Hepatic stellate cell (primary cell): ENCODE data around the gene CAMK2D.

Source experiments
- DNase-seq: peaks from one replicate; pipeline ENCODE4 v3.0.0; 2011; ENCODE audit warnings: low spot score

CAMK2D gene

DNA sequence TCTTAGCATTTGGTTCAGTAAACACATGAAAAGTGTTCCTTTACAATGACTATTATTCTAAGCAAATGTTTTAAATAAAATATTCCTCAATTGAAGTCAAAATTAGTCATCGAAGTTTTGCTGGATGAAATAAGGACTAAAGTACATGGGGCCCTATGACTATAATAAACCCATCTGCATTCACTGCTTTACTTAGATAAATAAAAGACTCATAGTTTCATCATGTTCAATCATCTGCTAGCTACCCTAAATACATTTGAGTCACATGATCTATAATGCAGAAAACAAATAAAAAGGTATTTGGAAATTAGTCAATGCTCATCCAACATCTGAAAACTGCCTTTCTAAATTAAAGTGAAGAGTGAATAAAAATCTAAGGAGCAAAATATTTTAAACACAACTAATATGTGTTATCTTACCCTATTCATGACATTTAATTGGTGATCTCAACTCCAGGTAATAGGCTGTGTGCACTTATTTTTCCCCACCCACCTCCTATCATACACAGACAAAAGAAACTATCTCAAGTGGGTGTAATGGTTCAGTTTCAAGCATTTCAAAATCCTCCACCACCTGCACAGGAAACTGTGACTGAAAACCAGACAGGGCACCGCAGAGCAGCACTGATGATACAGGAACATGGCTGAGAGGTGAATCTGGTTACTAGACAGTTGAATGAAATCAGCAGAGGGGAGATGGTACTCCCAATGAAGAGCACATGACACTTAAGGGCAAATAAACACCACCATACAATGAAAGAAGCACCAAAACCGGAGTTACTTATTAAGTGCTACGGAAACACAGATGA is 78.6 kb downstream of the CAMK2D start:
- no peak for DNase-seq

DNA sequence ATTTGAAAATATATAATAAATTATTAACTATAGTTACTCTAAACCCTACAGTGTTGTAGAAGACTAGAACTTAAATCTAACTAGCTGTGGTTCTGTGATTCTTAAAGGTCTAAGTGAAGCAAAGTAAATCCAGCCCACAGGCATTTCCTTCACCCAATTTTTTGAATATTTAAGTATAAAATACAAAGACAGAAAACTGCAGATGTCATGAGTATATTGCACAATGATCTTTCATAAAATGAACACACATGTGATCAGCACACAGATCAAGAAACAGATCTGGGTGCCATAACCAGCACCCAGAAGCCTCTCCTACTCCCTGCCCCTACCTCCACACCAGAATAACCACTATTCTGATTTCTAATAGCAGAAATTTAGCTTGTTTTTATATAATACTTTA is 82.9 kb downstream of the CAMK2D start:
- no peak for DNase-seq

DNA sequence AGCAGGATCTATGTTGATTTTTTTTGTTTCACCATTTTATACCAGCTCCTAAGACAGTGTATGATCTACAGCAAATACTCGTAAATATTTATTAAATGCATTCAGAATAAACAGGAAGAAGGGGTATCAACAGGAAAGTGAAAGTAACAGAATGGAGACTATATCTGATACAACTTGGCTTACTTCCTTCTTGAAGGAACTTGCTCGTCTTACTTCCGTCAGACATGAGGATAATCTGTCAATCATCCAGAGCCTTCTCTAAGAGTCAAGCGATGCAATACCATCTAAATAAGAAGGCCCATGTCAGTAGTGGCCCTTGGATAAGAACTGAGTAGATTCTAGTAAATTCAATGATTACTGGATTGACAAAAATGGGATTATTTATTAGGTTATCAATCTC is 84.2 kb downstream of the CAMK2D start:
- DNase-seq: no peak

DNA sequence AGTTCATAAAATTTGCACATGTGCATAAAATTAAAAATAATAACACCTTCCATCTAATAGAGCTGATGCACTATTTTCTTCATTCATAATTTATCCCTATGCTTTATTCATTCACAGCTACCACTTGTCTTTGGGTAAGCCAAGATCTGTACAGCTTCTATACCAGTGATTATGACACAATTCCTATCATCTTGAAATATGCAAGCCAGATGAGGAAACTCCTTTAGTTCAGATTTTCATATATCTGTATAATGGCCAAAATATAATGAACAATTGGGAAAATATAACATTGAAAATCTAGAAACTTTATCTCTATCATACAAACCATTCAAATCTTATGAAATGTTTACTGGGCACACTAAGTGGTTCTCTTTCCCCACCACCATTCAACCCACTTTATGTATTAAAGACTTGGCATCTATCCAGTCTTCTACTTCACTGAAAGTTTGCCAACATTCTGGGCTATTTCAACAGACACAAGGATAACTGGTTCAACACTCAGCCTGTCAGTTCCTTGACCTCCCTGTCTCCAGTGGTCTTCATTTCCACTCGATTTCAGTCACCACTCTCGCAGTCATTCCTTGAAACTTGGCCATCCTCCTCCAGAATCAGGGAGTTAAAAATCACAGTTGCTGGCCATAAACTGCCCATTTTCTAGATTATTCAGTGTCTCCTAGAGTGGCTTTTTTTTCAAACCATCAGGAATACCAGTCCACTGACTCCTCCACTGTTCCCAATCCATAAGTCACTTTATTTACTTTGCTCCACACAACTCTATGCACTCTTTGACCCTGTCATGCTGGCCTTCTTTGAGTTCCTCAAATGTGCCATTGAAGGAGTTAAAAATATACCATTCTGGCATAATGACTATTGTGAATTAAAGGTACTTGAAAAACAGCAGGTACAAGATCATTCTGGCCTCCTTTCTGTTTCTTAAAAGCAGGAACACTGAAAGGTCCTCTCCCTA is 85.5 kb downstream of the CAMK2D start:
- DNase-seq: no peak

DNA sequence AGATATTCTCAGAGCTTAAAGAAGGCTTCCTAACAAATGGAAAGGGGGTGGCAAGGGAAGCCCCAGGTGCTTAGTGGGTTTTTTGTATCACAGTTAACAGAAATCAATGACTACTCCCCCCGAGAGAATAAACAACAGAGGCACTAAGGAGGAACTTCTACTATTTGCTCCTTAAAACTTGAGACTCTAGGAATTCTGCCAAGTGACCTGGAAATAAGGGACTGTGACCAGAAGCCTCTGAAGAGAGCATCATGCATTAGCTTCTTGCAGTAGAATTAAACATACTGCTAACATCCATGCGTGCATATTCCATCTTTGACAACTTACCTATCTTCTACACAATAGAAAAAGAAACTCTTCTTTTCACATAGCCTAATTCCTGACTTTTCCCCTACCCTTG is 86.8 kb downstream of the CAMK2D start:
- no peak for DNase-seq

DNA sequence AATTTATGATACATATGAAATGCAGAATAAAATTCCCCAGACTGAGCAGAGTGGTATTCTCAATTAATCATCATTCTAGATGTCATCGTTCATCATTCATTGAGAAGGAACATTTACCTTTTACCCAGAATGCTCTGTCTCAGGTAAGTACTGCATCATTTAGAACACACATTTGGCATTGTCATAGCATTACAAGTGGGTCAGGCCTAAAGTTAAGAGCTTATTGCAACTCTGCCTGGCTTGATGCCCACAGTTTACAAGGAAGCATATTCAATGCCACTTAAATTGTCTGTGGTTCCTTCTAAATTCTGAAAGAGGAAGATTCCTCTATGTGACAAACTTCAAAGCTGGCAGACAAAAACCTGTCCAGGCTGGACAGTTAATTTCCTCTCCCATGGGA is 87.3 kb downstream of the CAMK2D start:
- no peak for DNase-seq

DNA sequence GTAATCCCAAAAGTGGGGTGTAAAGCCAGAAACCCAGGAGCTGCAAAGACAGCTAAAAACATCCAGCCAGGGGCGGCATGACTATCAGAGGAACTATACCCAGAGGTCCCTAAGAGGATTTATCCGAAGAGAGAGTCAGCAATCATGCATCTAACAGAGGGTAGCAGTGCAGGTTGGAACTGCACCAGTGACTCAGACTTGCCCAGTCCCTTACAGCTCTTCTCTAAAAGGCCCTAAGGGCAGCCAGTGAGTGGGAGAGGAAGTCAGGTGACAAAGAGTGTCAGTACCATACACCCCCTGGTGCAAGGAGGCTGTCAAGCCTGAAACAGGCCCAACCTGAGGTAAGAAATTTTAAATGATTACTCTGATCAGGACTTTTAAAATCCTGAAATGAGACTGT is 88.1 kb downstream of the CAMK2D start:
- no peak for DNase-seq

DNA sequence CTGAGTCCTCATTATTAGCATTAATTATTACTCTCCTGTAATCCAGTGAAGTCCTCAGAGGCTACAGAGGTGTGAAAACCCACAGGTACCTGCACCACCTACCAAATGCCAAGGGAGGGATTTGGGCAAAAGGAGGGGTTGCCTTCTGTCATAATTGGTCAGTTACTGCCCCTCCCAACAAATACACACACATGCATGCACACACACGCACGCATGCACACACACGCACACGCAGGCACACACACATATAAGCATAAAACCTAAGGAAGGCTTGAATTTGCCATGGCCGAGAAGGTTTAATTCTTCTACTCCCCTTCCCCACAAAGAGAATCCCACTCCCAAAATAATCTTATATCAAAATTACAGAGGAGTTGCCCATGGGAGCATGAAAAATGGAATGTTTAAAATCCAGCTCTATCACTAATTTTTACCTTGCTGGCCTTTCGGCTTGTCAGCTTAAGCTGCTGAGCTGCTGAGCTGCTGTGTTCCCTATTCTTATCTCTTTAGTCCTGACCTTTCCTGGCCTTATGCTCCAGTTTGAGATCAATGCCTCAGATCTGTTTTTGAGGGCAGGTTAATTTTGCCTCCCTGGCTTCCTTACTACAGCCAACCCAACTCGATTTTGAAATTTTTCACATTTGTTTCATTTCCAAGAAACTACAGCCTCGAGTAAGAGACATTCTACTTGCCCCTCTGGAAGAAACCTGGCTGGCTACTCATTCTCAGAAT is 95.0 kb downstream of the CAMK2D start:
- DNase-seq: no peak

DNA sequence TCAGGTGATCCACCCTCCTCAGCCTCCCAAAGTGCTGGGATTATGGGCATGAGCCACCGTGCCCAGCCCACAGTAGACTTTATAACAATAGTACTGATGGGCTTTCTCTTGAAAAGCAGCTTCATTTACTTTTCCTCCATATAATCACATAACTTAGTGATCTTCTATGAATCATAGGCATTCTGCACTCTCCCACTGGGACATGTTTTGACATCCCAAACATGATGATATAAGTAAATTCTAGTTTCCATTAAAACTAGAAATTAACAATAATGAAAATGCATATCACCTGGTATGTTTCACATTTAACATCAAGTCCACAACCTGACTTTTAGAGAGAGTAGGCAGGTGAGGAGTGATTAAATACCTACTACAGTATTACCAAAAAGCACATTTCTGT is 96.5 kb downstream of the CAMK2D start:
- no peak for DNase-seq

DNA sequence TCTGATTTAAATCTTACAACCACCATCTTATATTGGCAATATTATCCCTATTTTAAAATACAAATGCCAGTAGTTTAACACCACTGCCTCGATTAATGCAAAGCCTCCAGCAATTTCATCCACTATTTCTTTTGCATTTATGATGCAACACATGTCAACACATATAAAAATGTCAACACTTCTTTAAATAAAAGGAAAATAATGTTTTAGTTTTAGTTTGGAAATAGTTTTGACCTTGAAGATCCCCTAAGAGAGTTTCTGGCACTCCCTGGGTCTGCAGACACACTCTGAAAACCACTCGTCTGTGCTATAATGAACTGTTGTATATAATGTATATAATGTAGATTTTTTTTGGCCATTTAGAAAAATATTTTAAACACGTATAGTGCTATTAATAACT is 99.0 kb downstream of the CAMK2D start:
- DNase-seq: no peak

DNA sequence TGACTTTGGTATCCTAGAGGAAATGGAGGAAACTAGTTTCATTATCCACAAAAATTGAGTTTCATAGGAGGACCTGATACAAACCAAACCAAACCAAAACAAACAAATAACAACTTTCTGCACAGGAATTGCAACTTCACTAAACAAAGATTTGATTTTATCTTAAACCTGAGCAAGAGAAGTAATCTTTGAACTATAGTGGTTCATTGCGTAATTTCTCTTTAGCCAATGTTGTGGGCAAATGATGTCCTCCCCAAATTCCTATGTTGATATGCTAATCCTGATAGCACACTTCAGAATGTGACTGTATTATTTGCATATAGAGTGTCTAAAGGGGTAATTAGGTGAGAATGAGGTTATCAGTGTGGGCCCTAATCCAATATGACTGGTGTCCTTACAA is 102.4 kb downstream of the CAMK2D start:
- no peak for DNase-seq

DNA sequence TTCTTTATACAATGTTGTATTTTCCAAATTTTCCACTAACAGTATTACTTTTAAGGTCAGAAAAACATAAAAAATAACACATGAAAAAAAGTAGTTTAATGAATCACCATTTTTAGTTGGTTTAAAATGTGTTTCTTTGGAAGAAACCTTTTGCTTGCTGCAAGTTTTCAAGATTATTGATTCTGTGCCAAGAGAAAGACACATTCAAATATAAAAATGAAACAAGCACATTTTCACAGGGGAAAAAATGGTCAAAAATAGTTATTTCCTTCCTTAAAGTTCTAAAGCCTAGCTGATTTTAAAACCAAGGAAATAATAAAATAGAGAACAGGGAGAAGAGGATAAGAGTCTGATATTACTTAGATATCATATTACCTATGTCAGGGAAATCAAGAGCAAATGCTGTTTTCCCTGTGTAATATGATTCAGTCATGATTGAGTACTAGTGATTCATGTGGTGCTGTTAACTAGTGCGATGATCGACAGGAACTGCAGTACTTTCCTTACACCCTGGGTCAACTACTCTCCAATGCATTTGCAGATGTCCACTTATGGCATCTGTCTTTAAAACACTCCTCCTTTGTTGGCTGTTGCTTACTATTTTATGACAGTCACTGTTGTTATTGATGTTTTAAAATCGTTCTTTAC is 103.8 kb downstream of the CAMK2D start:
- no peak for DNase-seq

DNA sequence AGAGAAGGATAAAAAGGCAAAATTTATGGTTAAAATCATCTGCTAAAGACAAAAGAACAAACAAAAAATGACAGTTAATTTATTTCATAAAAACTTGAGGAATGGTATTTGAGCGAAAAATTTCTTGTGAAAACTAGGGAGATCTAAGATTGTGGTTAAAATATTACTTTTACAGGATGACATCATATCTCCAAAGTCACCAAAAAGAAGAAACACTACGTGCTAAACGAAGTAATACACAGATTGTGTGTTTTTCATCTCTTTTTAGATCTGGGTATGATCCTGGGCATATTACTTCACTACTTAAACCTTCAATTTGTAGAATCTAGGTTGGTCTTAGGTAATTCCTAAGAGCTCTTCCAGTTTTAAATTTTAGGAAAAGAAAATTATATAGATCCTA is 107.7 kb downstream of the CAMK2D start:
- no peak for DNase-seq

DNA sequence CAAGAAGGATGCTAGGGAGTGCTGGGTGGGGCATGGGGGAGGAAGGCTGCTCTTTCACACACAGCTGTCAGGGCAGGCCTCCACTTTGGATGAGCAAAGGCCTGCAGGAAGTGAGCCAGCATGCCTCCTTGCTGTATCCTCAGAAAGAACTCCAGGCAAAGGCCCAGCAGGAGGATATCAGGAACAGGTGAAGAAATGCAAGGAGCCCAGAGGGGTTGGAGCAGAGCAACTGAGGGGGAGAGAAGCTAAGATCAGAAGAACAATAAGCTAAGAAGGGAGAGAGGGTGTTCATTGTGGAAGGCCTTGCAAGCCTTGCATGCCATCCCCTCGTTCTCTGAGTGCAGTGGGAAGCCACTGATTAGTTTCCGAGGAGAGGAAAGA is 115.1 kb downstream of the CAMK2D start:
- no peak for DNase-seq

DNA sequence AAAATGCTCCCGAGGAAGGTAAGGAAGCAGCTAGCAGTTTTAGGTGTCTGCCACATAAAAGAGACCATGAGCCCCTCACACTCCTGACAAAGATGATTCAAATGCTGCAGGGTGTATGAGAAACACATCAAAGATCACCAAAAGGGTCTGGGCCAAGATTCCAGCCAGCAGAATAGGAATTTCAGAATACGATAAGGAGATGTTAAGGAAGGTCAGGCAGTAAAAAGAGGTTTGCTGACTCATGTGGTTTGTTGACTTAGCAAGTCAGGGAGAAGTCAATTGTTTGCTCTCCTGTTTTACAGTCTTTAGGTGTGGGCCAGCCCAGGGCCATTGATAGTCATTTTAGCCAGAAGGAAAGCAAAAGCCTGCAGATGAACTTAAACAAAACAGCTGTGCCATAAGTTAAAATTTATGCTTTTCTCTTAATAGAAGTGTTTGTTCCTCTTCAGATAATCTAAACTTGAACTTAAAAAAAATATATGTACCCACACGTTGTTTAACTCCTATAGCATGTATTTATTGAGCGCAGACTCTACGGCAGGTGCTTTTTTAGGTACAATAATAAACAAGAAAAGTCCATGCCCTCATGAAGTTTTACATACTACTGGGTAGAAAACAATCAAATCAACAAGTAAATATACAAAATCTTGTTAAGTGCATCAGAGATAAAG is 115.6 kb downstream of the CAMK2D start:
- DNase-seq: peak; percentile 12

DNA sequence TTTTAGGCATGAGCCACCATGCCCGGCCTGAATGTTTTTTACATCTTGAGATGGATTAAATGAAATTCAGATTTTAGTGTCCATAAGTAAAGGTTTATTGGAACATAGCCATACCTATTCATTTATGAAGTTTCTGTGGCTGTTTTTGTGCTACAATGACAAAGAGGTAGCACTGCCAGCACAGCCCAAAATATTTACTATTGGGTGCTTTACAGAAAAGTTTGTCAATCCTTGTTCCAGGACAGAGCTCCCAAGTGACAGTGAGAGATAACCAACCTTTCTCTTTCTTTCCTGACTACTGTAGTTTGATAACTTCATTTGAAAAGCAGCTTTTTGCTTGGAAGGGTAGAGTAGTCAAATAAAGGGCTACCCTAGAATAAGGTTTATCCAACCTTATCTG is 116.2 kb downstream of the CAMK2D start:
- DNase-seq: no peak

DNA sequence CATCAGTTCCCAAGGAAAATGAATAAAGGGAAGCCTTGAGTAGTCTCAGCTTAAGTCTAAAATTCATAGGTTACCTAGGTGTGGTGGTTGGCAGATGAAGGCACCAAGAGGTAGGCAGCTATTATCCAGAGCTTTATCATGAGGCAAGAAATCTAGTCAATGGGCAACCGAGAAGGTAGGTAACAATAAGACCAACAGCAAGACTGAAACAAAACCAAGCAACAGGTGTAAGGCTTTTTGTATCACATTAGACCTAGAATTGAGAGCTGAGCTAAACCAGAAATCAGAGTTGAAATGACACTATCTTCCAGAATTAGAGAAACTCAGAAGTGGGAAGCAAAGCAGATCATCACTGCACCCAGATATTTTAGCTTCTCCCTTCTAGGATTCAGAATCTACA is 117.1 kb downstream of the CAMK2D start:
- DNase-seq: no peak

DNA sequence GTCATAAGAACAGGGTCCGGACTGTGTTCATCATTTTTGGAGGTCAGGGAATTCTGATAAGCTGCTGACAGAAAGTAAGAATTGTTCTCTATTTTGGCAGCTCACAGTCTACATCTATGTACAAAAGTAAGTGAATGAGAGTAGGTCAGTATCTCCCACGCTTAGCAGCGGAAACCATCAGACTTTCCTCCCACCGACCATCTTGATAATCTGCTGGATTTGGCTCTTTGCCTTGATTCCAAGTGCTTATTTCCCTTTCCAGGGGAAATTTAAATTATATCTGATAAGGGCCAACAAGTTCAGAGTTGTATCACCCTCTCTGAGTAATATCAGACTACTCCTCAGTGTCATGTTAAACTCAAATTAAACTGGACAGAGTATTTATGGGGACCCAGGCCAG is 118.0 kb downstream of the CAMK2D start:
- DNase-seq: no peak

DNA sequence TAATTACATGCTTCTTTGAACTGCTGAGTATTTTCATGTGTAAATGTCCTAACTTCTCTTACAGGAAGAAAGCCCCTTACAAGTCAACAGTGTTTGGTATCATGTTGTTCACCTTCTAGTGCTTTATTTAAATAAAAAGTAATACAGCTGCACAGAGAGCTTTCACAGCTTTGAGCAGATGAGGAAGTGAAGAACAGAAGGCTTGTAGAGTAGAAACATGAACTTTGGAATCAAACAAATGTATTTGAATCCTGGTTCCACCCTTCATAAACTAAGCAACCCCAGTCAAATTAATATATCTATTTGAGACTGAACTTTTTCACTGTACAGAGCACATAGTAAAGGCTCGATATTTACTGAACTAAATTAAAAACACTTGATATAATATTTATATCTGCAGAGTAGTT is 120.5 kb downstream of the CAMK2D start:
- DNase-seq: no peak

DNA sequence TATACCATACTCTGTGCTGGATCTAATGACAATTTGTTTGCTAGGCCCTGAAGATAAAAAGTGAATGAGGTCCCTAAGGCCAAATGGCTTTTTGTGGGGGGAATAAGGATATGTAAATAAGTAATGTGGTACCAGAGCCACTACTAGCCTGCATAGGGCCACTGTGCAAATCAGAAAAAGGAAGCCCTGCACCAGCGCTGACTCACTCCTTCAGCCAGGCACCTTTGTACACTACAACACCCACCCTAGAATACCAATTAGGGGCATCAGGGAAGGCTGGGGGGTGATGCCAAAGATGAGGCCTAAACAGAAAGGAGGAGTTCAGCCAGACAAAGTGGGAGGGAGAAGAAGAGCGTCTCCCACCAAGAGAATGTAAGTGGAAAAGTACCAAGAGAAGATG is 122.2 kb downstream of the CAMK2D start:
- DNase-seq: no peak

DNA sequence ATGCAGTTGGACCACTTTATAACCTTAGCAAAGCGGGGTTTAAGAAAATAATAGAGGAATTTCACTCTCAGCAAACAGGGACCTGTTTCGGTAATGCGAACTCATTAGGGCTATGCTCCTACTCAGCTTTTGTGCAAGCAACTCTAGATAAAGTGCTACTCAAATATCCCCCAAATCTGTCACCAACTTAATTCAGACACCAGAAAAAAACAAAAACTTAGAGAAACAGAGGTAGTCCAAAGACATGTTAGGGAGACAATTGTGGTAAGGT is 123.0 kb downstream of the CAMK2D start:
- no peak for DNase-seq
